ENCODE data around the gene NR6A1. TPM values are rescaled to one million over a fixed set of nuclear protein-coding genes. Genes with fewer than 3 reads are reported as not detected.

NR6A1 gene
- total RNA-seq, 1 experiment from 2014 or later = 6.0 TPM

- no peaks in the 10 kb centered on the region for H3K9me3 ChIP-seq (replicated peaks)
- H3K36me3 ChIP-seq = no peaks in the 10 kb centered on the region
- H3K4me3 ChIP-seq = no peak overlapping the region
- no peaks in the 10 kb centered on the region for H3K27me3 ChIP-seq
- H3K27ac ChIP-seq = no peak overlapping the region
- no peaks in the 10 kb centered on the region for H3K4me1 ChIP-seq
- no peak for DNase-seq
Measured at GRCh38 chr9:124569942-124570341, 201.2 kb downstream of the NR6A1 start.

GRCh38 chr9:124567362-124567761, 203.7 kb downstream of the NR6A1 start:
- Histone ChIP-seq H3K9me3 (replicated peaks) (no peaks in the 10 kb centered on the region), H3K36me3 (no peaks in the 10 kb centered on the region), H3K27ac (no peak overlapping the region), H3K4me1 (no peaks in the 10 kb centered on the region), H3K4me3 (no peak overlapping the region), H3K27me3 (no peaks in the 10 kb centered on the region)
- no peak for DNase-seq

- Histone ChIP-seq H3K4me1 (no peaks in the 10 kb centered on the region), H3K36me3 (no peaks in the 10 kb centered on the region), H3K27ac (no peak overlapping the region), H3K27me3 (no peaks in the 10 kb centered on the region), H3K4me3 (no peak overlapping the region), H3K9me3 (replicated peaks) (no peaks in the 10 kb centered on the region)
- DNase-seq = peak in 1 of 2 experiments; percentile 15
Measured at GRCh38 chr9:124562328-124562727, 208.8 kb downstream of the NR6A1 start.

- no peaks in the 10 kb centered on the region for H3K27me3 ChIP-seq
- no peak for DNase-seq
- no peak overlapping the region for H3K27ac ChIP-seq
- H3K4me3 ChIP-seq = no peak overlapping the region
- no peaks in the 10 kb centered on the region for H3K4me1 ChIP-seq
- no peaks in the 10 kb centered on the region for H3K9me3 ChIP-seq (replicated peaks)
- H3K36me3 ChIP-seq = no peaks in the 10 kb centered on the region
Measured at GRCh38 chr9:124559871-124560270, 211.2 kb downstream of the NR6A1 start.

GRCh38 chr9:124558777-124559470, 212.2 kb downstream of the NR6A1 start:
- Histone ChIP-seq H3K27me3 (no peaks in the 10 kb centered on the region), H3K27ac (no peak overlapping the region)

GRCh38 chr9:124557895-124558294, 213.2 kb downstream of the NR6A1 start:
- DNase-seq = no peak
- Histone ChIP-seq H3K27me3 (no peaks in the 10 kb centered on the region), H3K27ac (no peak overlapping the region), H3K4me1 (no peaks in the 10 kb centered on the region), H3K4me3 (no peak overlapping the region), H3K9me3 (replicated peaks) (no peaks in the 10 kb centered on the region), H3K36me3 (no peaks in the 10 kb centered on the region)

More at GRCh38 chr9:124558777-124559470, 212.2 kb downstream of the NR6A1 start:
- no peak overlapping the region for H3K4me3 ChIP-seq
- no peaks in the 10 kb centered on the region for H3K9me3 ChIP-seq (replicated peaks)
- no peaks in the 10 kb centered on the region for H3K4me1 ChIP-seq
- no peaks in the 10 kb centered on the region for H3K36me3 ChIP-seq
- DNase-seq = no peak

GRCh38 chr9:124555043-124555442, 216.1 kb downstream of the NR6A1 start:
- Histone ChIP-seq H3K4me1 (peaks cover 6% of the 10 kb centered on the region), H3K27ac (no peak overlapping the region), H3K4me3 (no peak overlapping the region), H3K27me3 (no peaks in the 10 kb centered on the region), H3K36me3 (no peaks in the 10 kb centered on the region), H3K9me3 (replicated peaks) (no peaks in the 10 kb centered on the region)
- no peak for DNase-seq

- no peak overlapping the region for H3K27ac ChIP-seq
- no peaks in the 10 kb centered on the region for H3K36me3 ChIP-seq
- peaks cover 6% of the 10 kb centered on the region for H3K4me1 ChIP-seq
- no peaks in the 10 kb centered on the region for H3K27me3 ChIP-seq
- H3K9me3 ChIP-seq (replicated peaks) = no peaks in the 10 kb centered on the region
- H3K4me3 ChIP-seq = no peak overlapping the region
- no peak for DNase-seq
Measured at GRCh38 chr9:124553738-124554137, 217.4 kb downstream of the NR6A1 start.

GRCh38 chr9:124552273-124552605, 218.9 kb downstream of the NR6A1 start:
- peaks cover 6% of the 10 kb centered on the region for H3K4me1 ChIP-seq
- no peak overlapping the region for H3K4me3 ChIP-seq
- no peaks in the 10 kb centered on the region for H3K36me3 ChIP-seq
- no peaks in the 10 kb centered on the region for H3K9me3 ChIP-seq (replicated peaks)
- no peak overlapping the region for H3K27ac ChIP-seq
- no peak for DNase-seq
- no peaks in the 10 kb centered on the region for H3K27me3 ChIP-seq

GRCh38 chr9:124551472-124552272, 219.4 kb downstream of the NR6A1 start:
- peak; percentile 64 to 76 for DNase-seq
- Histone ChIP-seq H3K36me3 (no peaks in the 10 kb centered on the region), H3K4me3 (no peak overlapping the region), H3K27ac (no peak overlapping the region), H3K4me1 (peaks cover 6% of the 10 kb centered on the region), H3K27me3 (no peaks in the 10 kb centered on the region), H3K9me3 (replicated peaks) (no peaks in the 10 kb centered on the region)

GRCh38 chr9:124550072-124550471, 221.0 kb downstream of the NR6A1 start:
- Histone ChIP-seq H3K27me3 (no peaks in the 10 kb centered on the region), H3K27ac (no peak overlapping the region), H3K9me3 (replicated peaks) (no peaks in the 10 kb centered on the region), H3K4me3 (no peak overlapping the region), H3K36me3 (no peaks in the 10 kb centered on the region), H3K4me1 (peaks cover 6% of the 10 kb centered on the region)
- DNase-seq = no peak

- Histone ChIP-seq H3K4me3 (no peak overlapping the region), H3K36me3 (no peaks in the 10 kb centered on the region), H3K4me1 (peaks cover 6% of the 10 kb centered on the region), H3K9me3 (replicated peaks) (no peaks in the 10 kb centered on the region), H3K27ac (no peak overlapping the region), H3K27me3 (no peaks in the 10 kb centered on the region)
- DNase-seq = no peak
Measured at GRCh38 chr9:124549016-124549415, 222.1 kb downstream of the NR6A1 start.

- Histone ChIP-seq H3K27ac (no peak overlapping the region), H3K4me1 (no peaks in the 10 kb centered on the region), H3K9me3 (replicated peaks) (no peaks in the 10 kb centered on the region), H3K4me3 (no peak overlapping the region), H3K27me3 (no peaks in the 10 kb centered on the region), H3K36me3 (no peaks in the 10 kb centered on the region)
- DNase-seq = no peak
Measured at GRCh38 chr9:124544535-124544934, 226.6 kb downstream of the NR6A1 start.

GRCh38 chr9:124541824-124542223, 229.3 kb downstream of the NR6A1 start:
- Histone ChIP-seq H3K27me3 (no peaks in the 10 kb centered on the region), H3K36me3 (no peaks in the 10 kb centered on the region), H3K9me3 (replicated peaks) (no peaks in the 10 kb centered on the region), H3K4me3 (no peak overlapping the region), H3K27ac (no peak overlapping the region), H3K4me1 (no peaks in the 10 kb centered on the region)
- no peak for DNase-seq

GRCh38 chr9:124537926-124538325, 233.2 kb downstream of the NR6A1 start:
- H3K4me3 ChIP-seq = no peak overlapping the region
- no peaks in the 10 kb centered on the region for H3K27me3 ChIP-seq
- DNase-seq = no peak
- H3K27ac ChIP-seq = no peak overlapping the region
- no peaks in the 10 kb centered on the region for H3K9me3 ChIP-seq (replicated peaks)
- no peaks in the 10 kb centered on the region for H3K36me3 ChIP-seq
- no peaks in the 10 kb centered on the region for H3K4me1 ChIP-seq

GRCh38 chr9:124535846-124536245, 235.3 kb downstream of the NR6A1 start:
- no peaks in the 10 kb centered on the region for H3K9me3 ChIP-seq (replicated peaks)
- H3K4me3 ChIP-seq = no peak overlapping the region
- H3K36me3 ChIP-seq = no peaks in the 10 kb centered on the region
- H3K4me1 ChIP-seq = no peaks in the 10 kb centered on the region
- no peak overlapping the region for H3K27ac ChIP-seq
- DNase-seq = no peak
- no peaks in the 10 kb centered on the region for H3K27me3 ChIP-seq

Data from SJCRH30 (cell line).